Measurements from ENCODE around the gene DNAJC17. TPM values are rescaled to one million over a fixed set of nuclear protein-coding genes. Genes with fewer than 3 reads are reported as not detected.
A peak's percentile ranks its signal among the peaks of the same experiment; 100 is the strongest.

Gene DNAJC17
- total RNA-seq, 2 experiments from 2014 or later, result 35.8 to 35.9 TPM

DNA sequence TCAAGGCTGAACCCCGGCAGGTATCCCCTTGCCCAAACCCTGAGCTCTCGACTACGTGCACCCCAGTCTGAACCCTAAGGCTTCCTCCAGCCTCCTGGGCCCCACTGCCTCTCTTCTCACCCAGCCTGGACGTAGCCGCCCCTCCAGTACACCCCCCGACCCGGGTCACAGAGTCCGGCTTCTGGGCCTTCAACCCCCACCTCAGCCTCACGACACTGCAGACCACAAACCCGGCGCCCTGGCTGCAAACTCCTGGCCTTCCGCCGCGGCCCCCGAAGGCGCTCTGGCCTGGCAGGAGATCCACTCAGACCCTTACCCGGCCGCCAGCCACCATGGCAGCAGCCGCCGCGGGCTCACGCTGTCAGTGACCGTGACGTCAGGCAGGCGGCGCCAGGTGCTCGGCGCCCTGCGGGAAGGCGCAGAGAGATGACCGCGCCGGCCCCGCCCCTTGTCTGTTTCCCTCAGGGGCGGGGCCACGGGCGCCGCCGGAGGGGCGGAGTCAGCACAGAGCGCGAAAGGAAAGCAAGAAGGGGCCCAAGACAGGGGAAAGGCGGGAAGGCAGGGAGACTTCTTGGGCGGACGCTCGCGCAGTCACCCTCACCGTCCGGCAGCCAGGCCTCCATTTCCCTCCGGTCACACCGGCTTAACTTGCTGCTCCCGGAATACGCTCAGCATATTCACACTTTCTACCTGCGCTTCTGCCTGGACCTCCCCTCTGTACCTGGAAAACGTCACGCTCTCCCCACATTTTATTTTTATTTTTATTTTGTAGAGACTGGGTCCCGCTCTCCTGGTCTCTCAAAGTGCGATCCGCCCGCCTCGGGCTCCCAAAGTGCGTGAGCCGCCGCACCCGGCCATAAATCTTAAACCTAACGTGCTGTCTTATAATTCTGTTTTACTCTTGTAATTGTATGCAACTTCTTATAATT is 52.1 kb downstream of the DNAJC17 start, which contains the start of gene RMDN3:
Gene RMDN3, minus strand, starts transcription at position 372 of the 929 bp plus-strand sequence. CDS start 471 bp downstream, outside the sequence.
- peaks cover 25% of the 10 kb centered on the region for H3K36me3 Mint-ChIP-seq (ENCODE audit: low read depth)
- POLR2A ChIA-PET, result interaction anchor here (0.6 to 3.8 kb wide), 8 partner anchors 10 to 739 kb away, joined by 4 to 37 read pairs (median 6); partner anchors contain the start of genes C15orf62, DNAJC17, GCHFR and RAD51

DNA sequence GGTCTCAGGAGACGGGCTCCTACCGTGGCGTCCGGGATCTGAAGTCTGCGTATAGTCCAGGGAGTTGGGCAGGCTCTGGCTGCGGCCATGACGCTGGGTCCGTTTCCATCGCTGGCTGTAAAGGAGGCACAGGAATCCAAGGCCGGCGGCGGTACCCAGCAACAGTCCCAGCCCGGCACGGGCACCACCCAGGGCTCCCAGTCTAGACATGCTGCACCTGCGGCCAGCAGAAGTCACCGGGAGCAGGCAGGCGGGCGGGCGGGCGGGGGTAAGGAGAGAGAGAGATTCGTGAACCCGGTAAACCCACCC is 52.7 kb downstream of the DNAJC17 start:
- DNase-seq (peak; percentile 26), ATAC-seq (peak; percentile 4)
- H3K9me3 Mint-ChIP-seq, result no peaks in the 10 kb centered on the region
- H3K27me3 Mint-ChIP-seq, result no peaks in the 10 kb centered on the region
- H3K4me3 Mint-ChIP-seq, result peak overlapping the region; percentile 90
- TF ChIP-seq, protein P1, sequence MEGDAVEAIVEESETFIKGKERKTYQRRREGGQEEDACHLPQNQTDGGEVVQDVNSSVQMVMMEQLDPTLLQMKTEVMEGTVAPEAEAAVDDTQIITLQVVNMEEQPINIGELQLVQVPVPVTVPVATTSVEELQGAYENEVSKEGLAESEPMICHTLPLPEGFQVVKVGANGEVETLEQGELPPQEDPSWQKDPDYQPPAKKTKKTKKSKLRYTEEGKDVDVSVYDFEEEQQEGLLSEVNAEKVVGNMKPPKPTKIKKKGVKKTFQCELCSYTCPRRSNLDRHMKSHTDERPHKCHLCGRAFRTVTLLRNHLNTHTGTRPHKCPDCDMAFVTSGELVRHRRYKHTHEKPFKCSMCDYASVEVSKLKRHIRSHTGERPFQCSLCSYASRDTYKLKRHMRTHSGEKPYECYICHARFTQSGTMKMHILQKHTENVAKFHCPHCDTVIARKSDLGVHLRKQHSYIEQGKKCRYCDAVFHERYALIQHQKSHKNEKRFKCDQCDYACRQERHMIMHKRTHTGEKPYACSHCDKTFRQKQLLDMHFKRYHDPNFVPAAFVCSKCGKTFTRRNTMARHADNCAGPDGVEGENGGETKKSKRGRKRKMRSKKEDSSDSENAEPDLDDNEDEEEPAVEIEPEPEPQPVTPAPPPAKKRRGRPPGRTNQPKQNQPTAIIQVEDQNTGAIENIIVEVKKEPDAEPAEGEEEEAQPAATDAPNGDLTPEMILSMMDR (IDR thresholded peaks at IDR 0.05), result no peak
- POLR2A ChIA-PET, result interaction anchor here (0.6 to 1.8 kb wide), 7 partner anchors 10 to 739 kb away, joined by 4 to 11 read pairs (median 6); partner anchors contain the start of genes C15orf62, DNAJC17, GCHFR and RAD51
- H3K36me3 Mint-ChIP-seq (ENCODE audit: low read depth), result peaks cover 25% of the 10 kb centered on the region
- H3K27ac Mint-ChIP-seq, result peak overlapping the region; percentile 99
- peaks cover 27% of the 10 kb centered on the region for H3K4me1 Mint-ChIP-seq (ENCODE audit: low read depth)
- intact Hi-C loops (cut with micrococcal nuclease), result loop anchor here (10.0 kb wide), 1 partner anchor 140 kb away; the partner anchor contains the start of gene VPS18
- CTCF ChIA-PET, result interaction anchor here (0.7 to 0.8 kb wide), 2 partner anchors 10 to 38 kb away, joined by 3 read pairs; no protein-coding TSS in a partner anchor

More for the DNA sequence above, 52.1 kb downstream of the DNAJC17 start, which contains the start of gene RMDN3:
- Mint-ChIP-seq H3K4me3 (peak within 1 kb of the TSS; percentile 90), H3K27ac (peak within 1 kb of the TSS; percentile 99), H3K4me1 (ENCODE audit: low read depth) (peaks cover 27% of the 10 kb centered on the region), H3K27me3 (no peaks in the 10 kb centered on the region), H3K9me3 (no peaks in the 10 kb centered on the region)
- intact Hi-C loops (cut with micrococcal nuclease), result loop anchor here (10.0 kb wide), 1 partner anchor 140 kb away; the partner anchor contains the start of gene VPS18
- TF ChIP-seq, protein P1 (IDR thresholded peaks at IDR 0.05), result no peak
- ATAC-seq (peak; percentile 95), DNase-seq (peak; percentile 95)
- CTCF ChIA-PET, result interaction anchor here (0.8 kb wide), 1 partner anchor 11 kb away, joined by 3 read pairs; no protein-coding TSS in a partner anchor

GRCh38 chr15:40751745-40752144 is 55.5 kb downstream of the DNAJC17 start:
- H3K36me3 Mint-ChIP-seq (ENCODE audit: low read depth), result peaks cover 25% of the 10 kb centered on the region
- H3K4me3 Mint-ChIP-seq, result no peak overlapping the region
- POLR2A ChIA-PET, result interaction anchor here (0.8 to 2.7 kb wide), 4 partner anchors 12 to 45 kb away, joined by 4 to 12 read pairs (median 4); partner anchors contain the start of gene GCHFR

DNA sequence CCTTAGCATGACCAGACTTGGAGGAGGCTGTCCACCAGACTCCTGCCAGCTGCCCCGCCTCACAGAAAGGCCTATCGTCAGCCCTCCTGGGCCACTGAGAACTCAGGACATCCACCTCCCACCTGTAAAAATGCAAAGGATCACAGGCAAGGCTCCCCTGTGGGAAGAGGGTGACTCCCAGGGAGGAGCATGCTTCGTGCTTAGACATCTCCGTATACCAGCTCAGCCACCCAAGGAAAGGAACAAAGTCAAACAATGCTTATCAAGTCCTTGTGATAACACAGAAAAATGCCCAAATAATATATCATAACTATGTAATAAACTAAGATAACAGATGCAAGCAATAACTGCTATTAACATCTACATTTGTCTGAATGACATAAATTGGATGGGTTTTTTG is 56.4 kb downstream of the DNAJC17 start:
- H3K27me3 Mint-ChIP-seq, result no peaks in the 10 kb centered on the region
- H3K27ac Mint-ChIP-seq, result no peak overlapping the region
- no peak for ATAC-seq
- ChIA-PET POLR2A (interaction anchor here (1.1 to 2.7 kb wide), 2 partner anchors 11 to 26 kb away, joined by 4 to 12 read pairs; no protein-coding TSS in a partner anchor), CTCF (interaction anchor here (0.7 to 4.3 kb wide), 4 partner anchors 13 to 31 kb away, joined by 3 to 17 read pairs (median 4); no protein-coding TSS in a partner anchor)
- intact Hi-C loops (cut with micrococcal nuclease), result loop anchor here (10.0 kb wide), 1 partner anchor 144 kb away; the partner anchor contains the start of gene VPS18
- peaks cover 25% of the 10 kb centered on the region for H3K36me3 Mint-ChIP-seq (ENCODE audit: low read depth)
- no peak overlapping the region for H3K4me3 Mint-ChIP-seq
- TF ChIP-seq, protein P1 (IDR thresholded peaks at IDR 0.05), result no peak
- no peak for DNase-seq
- no peaks in the 10 kb centered on the region for H3K9me3 Mint-ChIP-seq
- H3K4me1 Mint-ChIP-seq (ENCODE audit: low read depth), result peaks cover 32% of the 10 kb centered on the region

More at GRCh38 chr15:40751745-40752144, 55.5 kb downstream of the DNAJC17 start:
- no peak for DNase-seq
- H3K27ac Mint-ChIP-seq, result no peak overlapping the region
- CTCF ChIA-PET, result interaction anchor here (0.7 to 4.3 kb wide), 4 partner anchors 13 to 30 kb away, joined by 3 to 17 read pairs (median 4); no protein-coding TSS in a partner anchor
- intact Hi-C loops (cut with micrococcal nuclease), result loop anchor here (10.0 kb wide), 1 partner anchor 143 kb away; the partner anchor contains the start of gene VPS18
- TF ChIP-seq, protein P1 (IDR thresholded peaks at IDR 0.05), result no peak
- H3K4me1 Mint-ChIP-seq (ENCODE audit: low read depth), result peaks cover 31% of the 10 kb centered on the region
- no peaks in the 10 kb centered on the region for H3K27me3 Mint-ChIP-seq
- H3K9me3 Mint-ChIP-seq, result no peaks in the 10 kb centered on the region
- ATAC-seq, result no peak

All from activated CD8-positive, alpha-beta T cell treated with anti-CD3 and anti-CD28 coated beads for 36 hours (primary cell).